Regular cardiac myocyte (primary cell): ENCODE data around the gene DAGLA. TPM values are rescaled to one million over a fixed set of nuclear protein-coding genes. Genes with fewer than 3 reads are reported as not detected.

Source experiments
- total RNA-seq: library from RNA; depleted of rRNA; stranded (reverse); fragments of >200 nt; gene quantifications from 2 replicates; pipeline ENCODE4 v1.2.3, GENCODE V29; 2014

Gene DAGLA
- 2.3 and 2.7 TPM in 2 replicates for total RNA-seq

DNA sequence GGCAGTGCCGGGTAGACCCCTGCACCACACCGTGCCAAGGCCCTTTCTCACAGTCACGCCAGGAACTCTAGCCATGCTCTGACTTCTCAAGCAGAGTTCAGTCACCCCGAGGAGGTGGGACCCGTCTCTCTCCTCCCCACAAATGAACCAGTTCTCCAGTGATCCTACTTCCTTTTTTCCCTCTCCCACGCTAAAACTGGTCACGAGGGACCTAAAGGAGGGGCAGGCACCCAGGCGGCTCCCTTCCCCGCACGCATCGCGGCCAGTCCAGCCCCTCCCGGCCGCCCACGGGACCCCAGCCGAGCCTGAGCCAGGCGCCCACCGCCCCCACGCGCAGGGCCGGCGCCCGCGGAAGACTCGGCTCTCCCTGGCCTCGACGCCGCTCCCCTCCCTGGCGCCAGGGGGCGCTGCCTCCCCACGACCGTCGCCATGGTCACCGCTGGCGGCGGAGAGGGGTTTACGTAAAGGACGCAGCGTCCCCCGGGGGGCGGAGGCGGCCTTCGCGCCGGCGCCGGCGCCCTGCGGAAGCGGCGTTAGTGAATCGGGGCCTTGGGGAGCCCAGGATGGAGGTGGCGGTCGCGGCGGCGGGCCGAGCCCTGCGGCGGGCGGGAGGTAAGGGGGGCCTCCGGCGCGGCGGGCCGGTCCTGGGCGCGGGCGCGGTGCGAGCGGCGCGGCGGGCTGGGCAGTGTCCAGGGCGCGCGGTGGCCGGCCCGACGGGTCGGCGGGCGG, at the start of gene DAGLA:
DAGLA (plus strand) TSS at position 499 of the 729 bp plus-strand sequence. CDS start 39,765 bp downstream, outside the sequence.

DNA sequence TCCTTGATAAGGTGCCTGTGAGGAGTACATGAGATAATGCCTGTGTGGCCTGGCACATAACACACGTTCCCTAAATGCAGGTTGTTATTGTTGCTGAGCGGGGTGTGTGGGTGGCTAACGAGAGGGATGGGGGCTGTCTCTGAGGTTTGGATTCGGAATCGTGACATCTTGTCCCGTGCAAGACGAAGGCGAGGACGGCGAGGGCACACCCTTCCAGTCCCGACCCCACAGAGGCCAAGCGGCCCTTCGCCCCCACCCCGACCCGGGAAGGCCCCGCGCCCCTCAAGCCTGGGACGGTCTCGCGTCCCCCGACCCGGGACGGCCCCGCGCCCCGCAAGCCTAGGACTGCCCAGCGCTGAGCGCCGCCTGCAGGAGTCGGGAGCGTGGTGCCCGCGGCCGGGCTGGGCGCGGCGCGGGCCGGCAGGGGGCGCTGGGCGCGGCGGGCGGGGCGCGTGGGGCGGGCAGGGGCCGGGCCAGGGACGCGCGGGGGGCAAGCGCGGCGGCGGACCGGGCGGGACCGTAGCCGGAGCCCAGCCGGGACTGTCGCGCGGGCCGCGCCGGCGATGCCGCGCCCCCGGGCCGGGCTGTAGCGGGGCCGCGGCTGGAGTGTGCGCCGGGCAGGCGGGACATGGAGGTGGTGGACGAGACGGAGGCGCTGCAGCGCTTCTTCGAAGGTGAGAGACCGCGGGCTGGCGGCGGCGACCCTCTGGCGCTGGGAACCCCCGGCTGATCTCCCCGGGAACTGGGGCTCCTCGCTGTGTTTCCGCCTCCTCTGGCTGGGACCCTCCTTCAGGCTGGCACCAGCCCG, 72.1 kb downstream of the DAGLA start, which contains the start of gene MYRF:
MYRF (plus strand) TSS at position 520 of the 808 bp plus-strand sequence; CDS start at position 629, 109 bp downstream.

DNA sequence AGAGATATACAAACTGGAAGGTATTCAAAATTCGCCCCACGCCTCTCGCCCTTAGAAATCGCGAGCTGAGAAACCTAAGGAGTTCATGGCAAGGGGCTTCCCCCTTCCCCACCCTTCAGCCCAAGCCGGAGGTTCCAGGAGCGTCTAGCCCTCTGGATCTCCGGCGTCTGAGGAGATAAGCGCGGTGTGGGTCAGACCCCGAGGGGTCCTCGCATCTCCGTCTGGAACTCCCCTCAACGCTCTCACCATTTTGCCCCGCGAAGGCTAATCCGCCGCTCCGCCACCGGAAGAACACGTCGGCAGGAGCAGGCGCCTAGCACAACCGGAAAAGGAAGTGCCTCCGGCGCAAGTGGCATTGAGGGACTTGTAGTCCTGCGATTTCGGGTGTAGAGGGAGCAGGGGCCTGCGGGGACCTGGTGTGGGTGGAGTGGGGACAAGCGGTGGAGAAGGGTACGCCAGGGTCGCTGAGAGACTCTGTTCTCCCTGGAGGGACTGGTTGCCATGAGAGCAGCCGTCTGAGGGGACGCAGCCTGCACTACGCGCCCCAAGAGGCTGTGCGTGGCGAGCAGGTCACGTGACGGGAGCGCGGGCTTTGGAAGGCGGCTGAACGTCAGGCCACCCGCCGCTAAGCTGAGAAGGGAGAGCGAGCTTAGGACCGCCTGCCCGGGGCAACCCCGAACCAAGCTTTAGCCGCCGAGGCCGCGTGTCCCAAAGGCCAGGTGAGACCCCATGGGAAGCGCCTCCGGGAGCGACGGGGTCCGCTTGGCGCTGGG, 112.3 kb downstream of the DAGLA start, which contains the start of the genes FEN1 and TMEM258:
FEN1 (plus strand) TSS at position 602 of the 773 bp plus-strand sequence. CDS start 2,451 bp downstream, outside the sequence.
TMEM258 (minus strand) TSS at position 290 of the 773 bp plus-strand sequence; CDS start at position 249, 41 bp downstream.

Other genes starting within 250 kb of the DAGLA start
- gene LRRC10B, start 171.6 kb upstream of the DAGLA start, total RNA-seq = under 0.01 TPM in 1 of 2 replicates, not detected in the other
- 0.19 and 0.85 TPM in 2 replicates for gene SYT7, start 99.3 kb upstream of the DAGLA start, total RNA-seq
- 1.3 and 2.0 TPM in 2 replicates for gene MYRF, start 72.2 kb downstream of the DAGLA start, total RNA-seq
- gene TMEM258, start 112.2 kb downstream of the DAGLA start, total RNA-seq = 54.6 and 67.9 TPM in 2 replicates
- gene FEN1, start 112.5 kb downstream of the DAGLA start, total RNA-seq = 11.0 and 79.0 TPM in 2 replicates
- gene FADS1, start 136.6 kb downstream of the DAGLA start, total RNA-seq = 35.1 and 48.2 TPM in 2 replicates
- gene FADS2, start 147.9 kb downstream of the DAGLA start, total RNA-seq = 57.5 and 125 TPM in 2 replicates
- gene FADS3, start 211.2 kb downstream of the DAGLA start, total RNA-seq = 92.8 and 113 TPM in 2 replicates
- 1.9 and 6.5 TPM in 2 replicates for gene RAB3IL1, start 237.2 kb downstream of the DAGLA start, total RNA-seq